GM18511 (cell line): ENCODE measurements around the gene BRINP2.

Experiments used
- ATAC-seq: cut with Tn5 transposase; IDR thresholded peaks from one replicate; pipeline ENCODE4 v1.9.1; 2021; ENCODE audit warnings: mild to moderate bottlenecking, moderate library complexity; ENCODE audit not compliant: unreplicated experiment

Gene BRINP2

GRCh38 chr1:177257576-177257975 lies 86.8 kb downstream of the BRINP2 start:
- no peak for ATAC-seq

GRCh38 chr1:177270863-177271262 lies 100.1 kb downstream of the BRINP2 start:
- ATAC-seq, result no peak

- no peak for ATAC-seq
Observed at GRCh38 chr1:177273141-177273540, 102.4 kb downstream of the BRINP2 start.

- no peak for ATAC-seq
Observed at GRCh38 chr1:177274687-177275211, 104.0 kb downstream of the BRINP2 start.

- no peak for ATAC-seq
Observed at GRCh38 chr1:177275736-177276135, 105.0 kb downstream of the BRINP2 start.

- ATAC-seq, result no peak
Observed at GRCh38 chr1:177278626-177279390, 108.0 kb downstream of the BRINP2 start.

GRCh38 chr1:177281901-177282300 lies 111.1 kb downstream of the BRINP2 start:
- no peak for ATAC-seq

GRCh38 chr1:177282976-177283375 lies 112.2 kb downstream of the BRINP2 start:
- ATAC-seq, result no peak

- ATAC-seq, result no peak
Observed at GRCh38 chr1:177283380-177283779, 112.6 kb downstream of the BRINP2 start.

GRCh38 chr1:177286396-177286795 lies 115.6 kb downstream of the BRINP2 start:
- no peak for ATAC-seq

- ATAC-seq, result no peak
Observed at GRCh38 chr1:177287270-177287669, 116.5 kb downstream of the BRINP2 start.

- ATAC-seq, result no peak
Observed at GRCh38 chr1:177287994-177288393, 117.2 kb downstream of the BRINP2 start.

GRCh38 chr1:177289532-177289931 lies 118.8 kb downstream of the BRINP2 start:
- ATAC-seq, result no peak

GRCh38 chr1:177300431-177300830 lies 129.7 kb downstream of the BRINP2 start:
- no peak for ATAC-seq

- no peak for ATAC-seq
Observed at GRCh38 chr1:177301425-177302124, 130.8 kb downstream of the BRINP2 start.

- ATAC-seq, result no peak
Observed at GRCh38 chr1:177302357-177303044, 131.7 kb downstream of the BRINP2 start.

- no peak for ATAC-seq
Observed at GRCh38 chr1:177305040-177306018, 134.6 kb downstream of the BRINP2 start.

GRCh38 chr1:177306019-177306415 lies 135.3 kb downstream of the BRINP2 start:
- ATAC-seq, result no peak

- no peak for ATAC-seq
Observed at GRCh38 chr1:177306981-177307380, 136.2 kb downstream of the BRINP2 start.

GRCh38 chr1:177307771-177308170 lies 137.0 kb downstream of the BRINP2 start:
- no peak for ATAC-seq
